DOHH2 (cell line): ENCODE measurements around the gene LKAAEAR1.
"Not testable (repeated sequence)": the region's sequence is repeated elsewhere in the genome, so short reads cannot be mapped to it uniquely, and the experiment has no call there.

Experiments used
- H3F3A ChIP-seq: fragments of 200-600 bp; sonication (generic), shearing (Covaris generic); 2 replicates; pipeline ENCODE4 v1.6.0; 2016; ENCODE audit warnings: antibody characterized with exemption, mild to moderate bottlenecking; ENCODE audit not compliant: control insufficient read depth, insufficient read depth
- H3K27ac ChIP-seq: fragments of 200-600 bp; sonication (generic); 2 replicates; pipeline ENCODE4 v1.5.1; 2014; ENCODE audit warnings: low read depth, mild to moderate bottlenecking, low read length, moderate library complexity
- H3K27me3 ChIP-seq: fragments of 200-600 bp; sonication (generic); 2 replicates; pipeline ENCODE4 v1.6.1; 2014; ENCODE audit warnings: mild to moderate bottlenecking, low read length, mixed read lengths; ENCODE audit not compliant: control insufficient read depth
- H3K36me3 ChIP-seq: fragments of 200-600 bp; sonication (generic); 2 replicates; pipeline ENCODE4 v1.6.1; 2014; ENCODE audit warnings: mild to moderate bottlenecking, low read length, moderate library complexity, mixed read lengths; ENCODE audit not compliant: control insufficient read depth
- H3K4me1 ChIP-seq: fragments of 200-600 bp; sonication (generic); 2 replicates; pipeline ENCODE4 v1.6.1; 2014; ENCODE audit warnings: mild to moderate bottlenecking, low read length, mixed read lengths; ENCODE audit not compliant: control insufficient read depth
- H3K4me2 ChIP-seq: fragments of 200-600 bp; sonication (generic); 2 replicates; pipeline ENCODE4 v1.6.0; 2014; ENCODE audit warnings: mild to moderate bottlenecking, low read length, moderate library complexity
- H3K4me3 ChIP-seq: fragments of 200-600 bp; sonication (generic); 2 replicates; pipeline ENCODE4 v1.5.1; 2014; ENCODE audit warnings: mild to moderate bottlenecking, low read length, mixed read lengths
- H3K79me2 ChIP-seq: fragments of 200-600 bp; sonication (generic); 2 replicates; pipeline ENCODE4 v1.6.1; 2014; ENCODE audit warnings: mild to moderate bottlenecking, low read length, mixed read lengths; ENCODE audit not compliant: control insufficient read depth
- H3K9me2 ChIP-seq: fragments of 200-600 bp; sonication (generic); replicated peaks from 2 replicates; pipeline ENCODE4 v1.6.1; 2014; ENCODE audit warnings: mild to moderate bottlenecking, low read length, mixed read lengths; ENCODE audit not compliant: control insufficient read depth
- H3K9me3 ChIP-seq: fragments of 200-600 bp; sonication (generic); 2 replicates; pipeline ENCODE4 v1.6.1; 2014; ENCODE audit warnings: antibody characterized with exemption, low read length, mixed read lengths; ENCODE audit not compliant: control insufficient read depth, insufficient read depth
- H4K20me1 ChIP-seq: fragments of 200-600 bp; sonication (generic); 2 replicates; pipeline ENCODE4 v1.6.0; 2014; ENCODE audit warnings: low read depth, mild to moderate bottlenecking, antibody characterized with exemption, low read length, moderate library complexity; ENCODE audit not compliant: control insufficient read depth, insufficient read depth
- EZH2phosphoT487 ChIP-seq: fragments of 200-600 bp; sonication (generic); IDR thresholded peaks from 2 replicates; pipeline ENCODE4 v1.6.1; 2017; ENCODE audit warnings: borderline replicate concordance, mild to moderate bottlenecking, antibody characterized with exemption, low read length, moderate library complexity, mixed read lengths
- TF ChIP-seq, protein P1 (sequence below): fragments of 200-600 bp; sonication (generic); IDR thresholded peaks from one replicate; pipeline ENCODE4 v1.5.1; 2014; ENCODE audit warnings: antibody characterized with exemption, mild to moderate bottlenecking, low read depth, low read length; ENCODE audit not compliant: poor library complexity, severe bottlenecking

The LKAAEAR1 gene

DNA sequence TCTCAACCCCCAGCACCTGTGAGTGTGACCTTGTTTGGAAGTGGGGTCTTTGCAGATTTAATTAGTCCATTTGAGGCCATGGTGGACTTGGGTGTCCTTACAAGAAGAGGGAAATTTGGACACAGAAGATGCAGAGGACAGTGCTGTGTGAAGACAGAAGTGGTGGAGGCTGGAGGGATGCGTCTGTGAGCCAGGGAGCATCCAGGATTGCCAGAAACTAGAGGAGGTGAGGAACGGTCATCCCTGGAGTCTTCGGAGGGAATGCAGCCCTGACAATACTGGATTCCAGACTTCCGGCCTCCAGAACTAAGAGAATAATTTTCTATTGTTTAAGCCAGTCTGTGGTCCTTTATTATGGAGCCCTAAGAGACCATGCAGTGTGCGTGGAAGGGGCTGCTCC lies 46.1 kb upstream of the LKAAEAR1 start:
- H3K36me3 ChIP-seq: no peaks in the 10 kb centered on the region
- no peak overlapping the region for H3K27ac ChIP-seq
- H3K27me3 ChIP-seq: 0 out of 2 replicates have a peak, but pooled peaks cover 2% of the 10 kb centered on the region
- H3K9me3 ChIP-seq: no peaks in the 10 kb centered on the region; the same call in 1 of the 2 replicates
- peaks cover 7% of the 10 kb centered on the region for H3F3A ChIP-seq
- no peaks in the 10 kb centered on the region for H4K20me1 ChIP-seq
- no peak for TF ChIP-seq EZH2phosphoT487
- TF ChIP-seq, protein P1, sequence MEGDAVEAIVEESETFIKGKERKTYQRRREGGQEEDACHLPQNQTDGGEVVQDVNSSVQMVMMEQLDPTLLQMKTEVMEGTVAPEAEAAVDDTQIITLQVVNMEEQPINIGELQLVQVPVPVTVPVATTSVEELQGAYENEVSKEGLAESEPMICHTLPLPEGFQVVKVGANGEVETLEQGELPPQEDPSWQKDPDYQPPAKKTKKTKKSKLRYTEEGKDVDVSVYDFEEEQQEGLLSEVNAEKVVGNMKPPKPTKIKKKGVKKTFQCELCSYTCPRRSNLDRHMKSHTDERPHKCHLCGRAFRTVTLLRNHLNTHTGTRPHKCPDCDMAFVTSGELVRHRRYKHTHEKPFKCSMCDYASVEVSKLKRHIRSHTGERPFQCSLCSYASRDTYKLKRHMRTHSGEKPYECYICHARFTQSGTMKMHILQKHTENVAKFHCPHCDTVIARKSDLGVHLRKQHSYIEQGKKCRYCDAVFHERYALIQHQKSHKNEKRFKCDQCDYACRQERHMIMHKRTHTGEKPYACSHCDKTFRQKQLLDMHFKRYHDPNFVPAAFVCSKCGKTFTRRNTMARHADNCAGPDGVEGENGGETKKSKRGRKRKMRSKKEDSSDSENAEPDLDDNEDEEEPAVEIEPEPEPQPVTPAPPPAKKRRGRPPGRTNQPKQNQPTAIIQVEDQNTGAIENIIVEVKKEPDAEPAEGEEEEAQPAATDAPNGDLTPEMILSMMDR: no peak
- H3K4me2 ChIP-seq: no peak overlapping the region
- no peaks in the 10 kb centered on the region for H3K4me1 ChIP-seq
- no peak overlapping the region for H3K4me3 ChIP-seq
- no peaks in the 10 kb centered on the region for H3K9me2 ChIP-seq
- H3K79me2 ChIP-seq: no peaks in the 10 kb centered on the region

DNA sequence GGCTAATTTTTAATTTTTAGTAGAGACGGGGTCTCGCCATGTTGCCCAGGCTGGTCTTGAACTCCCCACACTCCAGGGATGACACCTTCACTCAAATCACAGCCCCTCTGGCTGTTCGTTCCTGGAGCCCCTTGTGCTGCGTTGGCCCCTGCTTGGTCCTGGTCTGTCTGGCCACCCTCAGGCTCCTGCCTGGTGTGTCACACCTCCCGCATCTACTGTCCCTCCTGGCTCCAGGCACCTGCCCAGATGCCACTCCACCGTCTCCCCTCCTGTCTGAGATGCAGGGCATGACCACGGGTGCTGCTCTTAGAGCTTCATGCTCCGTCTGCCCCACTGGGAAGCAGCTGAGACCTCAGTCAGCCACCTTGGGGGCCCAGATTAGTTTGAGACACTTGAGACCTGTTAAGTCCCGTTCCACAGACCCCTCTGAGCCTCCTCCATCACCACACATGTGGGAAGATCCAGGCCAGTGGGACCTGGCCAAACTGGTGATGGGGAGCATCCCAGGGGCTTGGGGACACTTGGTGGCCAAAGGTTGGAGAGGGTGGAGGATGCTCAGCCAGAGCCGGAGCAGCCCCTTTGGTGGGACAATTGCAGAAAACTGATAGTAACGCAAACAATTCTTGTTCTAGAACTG lies 45.1 kb upstream of the LKAAEAR1 start:
- Histone ChIP-seq H3K4me3 (no peak overlapping the region), H3K4me2 (no peak overlapping the region), H3K9me3 (no peaks in the 10 kb centered on the region; the same call in 1 of the 2 replicates), H3K27ac (no peak overlapping the region), H3K36me3 (no peaks in the 10 kb centered on the region), H3F3A (peaks cover 5% of the 10 kb centered on the region), H4K20me1 (no peaks in the 10 kb centered on the region), H3K79me2 (no peaks in the 10 kb centered on the region), H3K9me2 (no peaks in the 10 kb centered on the region), H3K27me3 (0 out of 2 replicates have a peak, but pooled peaks cover 2% of the 10 kb centered on the region), H3K4me1 (no peaks in the 10 kb centered on the region)
- TF ChIP-seq, protein P1: no peak
- no peak for TF ChIP-seq EZH2phosphoT487

DNA sequence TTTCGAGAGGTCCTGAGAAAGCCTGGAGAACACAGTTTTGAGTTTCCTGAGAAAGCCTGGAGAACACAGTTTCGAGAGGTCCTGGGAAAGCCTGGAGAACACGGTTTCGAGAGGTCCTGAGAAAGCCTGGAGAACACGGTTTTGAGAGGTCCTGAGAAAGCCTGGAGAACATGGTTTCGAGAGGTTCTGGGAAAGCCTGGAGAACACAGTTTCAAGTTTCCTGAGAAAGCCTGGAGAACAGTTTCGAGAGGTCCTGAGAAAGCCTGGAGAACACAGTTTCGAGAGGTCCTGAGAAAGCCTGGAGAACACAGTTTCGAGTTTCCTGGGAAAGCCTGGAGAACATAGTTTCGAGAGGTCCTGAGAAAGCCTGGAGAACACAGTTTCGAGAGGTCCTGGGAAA lies 39.3 kb upstream of the LKAAEAR1 start:
- H4K20me1 ChIP-seq, H3K27ac ChIP-seq, H3K9me2 ChIP-seq, H3K4me3 ChIP-seq, H3F3A ChIP-seq, H3K79me2 ChIP-seq, H3K36me3 ChIP-seq, H3K4me2 ChIP-seq, H3K9me3 ChIP-seq: not testable (repeated sequence)
- H3K4me1 ChIP-seq: peaks cover 11% of the 10 kb centered on the region
- H3K27me3 ChIP-seq: peaks cover 25% of the 10 kb centered on the region

DNA sequence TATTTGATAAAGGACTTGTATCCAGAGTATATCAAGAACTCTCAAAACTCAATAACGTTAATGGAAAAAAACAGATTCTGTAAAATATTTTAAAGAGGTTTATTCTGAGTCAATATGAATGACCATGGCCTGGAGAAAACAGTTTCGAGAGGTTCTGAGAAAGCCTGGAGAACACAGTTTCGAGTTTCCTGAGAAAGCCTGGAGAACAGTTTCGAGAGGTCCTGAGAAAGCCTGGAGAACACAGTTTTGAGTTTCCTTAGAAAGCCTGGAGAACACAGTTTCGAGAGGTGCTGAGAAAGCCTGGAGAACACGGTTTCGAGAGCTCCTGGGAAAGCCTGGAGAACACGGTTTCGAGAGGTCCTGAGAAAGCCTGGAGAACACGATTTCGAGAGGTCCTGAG lies 38.7 kb upstream of the LKAAEAR1 start:
- H3K79me2 ChIP-seq, H4K20me1 ChIP-seq, H3K9me2 ChIP-seq, H3K4me2 ChIP-seq, H3K36me3 ChIP-seq, H3F3A ChIP-seq, H3K4me3 ChIP-seq, H3K9me3 ChIP-seq, H3K27ac ChIP-seq: not testable (repeated sequence)
- Histone ChIP-seq H3K27me3 (peaks cover 25% of the 10 kb centered on the region), H3K4me1 (peaks cover 11% of the 10 kb centered on the region)
